Left lung (tissue), 10 donors: ENCODE measurements around the gene PARD6G. TPM values are rescaled to one million over a fixed set of nuclear protein-coding genes. Genes with fewer than 3 reads are reported as not detected.
A peak's percentile ranks its signal among the peaks of the same experiment; 100 is the strongest.

Source experiments
- ATAC-seq: fragments of 200-7000 bp; cut with Tn5 transposase; one replicate; pipeline ENCODE4 v1.9.1; 2020; ENCODE audit warnings: moderate library complexity
- DNase-seq, 4 donors: peaks; one replicate each; pipeline ENCODE4 v3.0.0-alpha.2; 2013 to 2020
- H3K27ac ChIP-seq, 2 donors: fragments of 200-600 bp; sonication (generic) in 1 of 2; one replicate each; pipeline versions ENCODE4 v1.5.0 to v1.8.0; 2020 to 2021
- H3K27me3 ChIP-seq, 2 donors: fragments of 200-600 bp; sonication (generic) in 1 of 2; one replicate each; pipeline versions ENCODE4 v1.5.0 to v1.8.0; 2020 to 2021
- H3K36me3 ChIP-seq, 2 donors: fragments of 200-600 bp; sonication (generic) in 1 of 2; one replicate each; pipeline versions ENCODE4 v1.5.0 to v1.8.0; 2020 to 2021
- H3K4me1 ChIP-seq, 2 donors: fragments of 200-600 bp; one replicate each; pipeline ENCODE4 v1.8.0; 2021
- H3K4me3 ChIP-seq, 2 donors: fragments of 200-600 bp; sonication (generic) in 1 of 2; one replicate each; pipeline versions ENCODE4 v1.5.0 to v1.8.0; 2020 to 2021; ENCODE audit warnings: mild to moderate bottlenecking in 1 of 2
- H3K9me3 ChIP-seq, 2 donors: fragments of 200-600 bp; sonication (generic) in 1 of 2; one replicate each; pipeline versions ENCODE4 v1.5.0 to v1.8.0; 2020 to 2021
- intact Hi-C, 2 donors: fragments of 100-400 bp; cut with DNase I; formaldehyde crosslinking; loops; one replicate each; pipeline versions ENCODE4 v1.11.2 to v1.14.2; 2022
- polyA plus RNA-seq, 6 donors: library from polyadenylated mRNA; unstranded; fragments of 120-200 nt; gene quantifications; one replicate each; pipeline ENCODE4 v1.2.1, GENCODE V29; 2013; ENCODE audit not compliant: insufficient read length in 6 of 6
- total RNA-seq, 2 donors: library from RNA; stranded (reverse); fragmentation: NEBNext Ultra II Directional; extraction: Animal tissue kit (Norgen Biotek cat#: 25700); gene quantifications; one replicate each; pipeline ENCODE4 v1.2.1, GENCODE V29; 2021
- TF ChIP-seq, protein P1 (sequence below), 2 donors: fragments of 200-600 bp; sonication (generic) in 1 of 2; IDR thresholded peaks; one replicate each; pipeline versions ENCODE4 v1.5.0 to v1.8.0; 2021; ENCODE audit warnings: antibody characterized with exemption in 2 of 2
- donor health status: DM: no; HTN: yes; CAD: no.
- donor health status: DM: no; HTN: no; CAD: no.

PARD6G gene
- total and polyA plus RNA-seq, 8 donors: 6.9 to 25.2 (median 19.8) TPM

GRCh38 chr18:80154293-80154692 lies 93.0 kb downstream of the PARD6G start:
- intact Hi-C loops: no loop called here
- Histone ChIP-seq H3K9me3 (no peaks in the 10 kb centered on the region), H3K27ac (no peak overlapping the region), H3K27me3 (peaks cover 0 to under 1% of the 10 kb centered on the region in 2 donors), H3K4me3 (no peak overlapping the region), H3K4me1 (peaks cover 0 to 5% of the 10 kb centered on the region in 2 donors), H3K36me3 (no peaks in the 10 kb centered on the region)
- DNase-seq (no peak), ATAC-seq (peak; percentile 33)
- TF ChIP-seq, protein P1, sequence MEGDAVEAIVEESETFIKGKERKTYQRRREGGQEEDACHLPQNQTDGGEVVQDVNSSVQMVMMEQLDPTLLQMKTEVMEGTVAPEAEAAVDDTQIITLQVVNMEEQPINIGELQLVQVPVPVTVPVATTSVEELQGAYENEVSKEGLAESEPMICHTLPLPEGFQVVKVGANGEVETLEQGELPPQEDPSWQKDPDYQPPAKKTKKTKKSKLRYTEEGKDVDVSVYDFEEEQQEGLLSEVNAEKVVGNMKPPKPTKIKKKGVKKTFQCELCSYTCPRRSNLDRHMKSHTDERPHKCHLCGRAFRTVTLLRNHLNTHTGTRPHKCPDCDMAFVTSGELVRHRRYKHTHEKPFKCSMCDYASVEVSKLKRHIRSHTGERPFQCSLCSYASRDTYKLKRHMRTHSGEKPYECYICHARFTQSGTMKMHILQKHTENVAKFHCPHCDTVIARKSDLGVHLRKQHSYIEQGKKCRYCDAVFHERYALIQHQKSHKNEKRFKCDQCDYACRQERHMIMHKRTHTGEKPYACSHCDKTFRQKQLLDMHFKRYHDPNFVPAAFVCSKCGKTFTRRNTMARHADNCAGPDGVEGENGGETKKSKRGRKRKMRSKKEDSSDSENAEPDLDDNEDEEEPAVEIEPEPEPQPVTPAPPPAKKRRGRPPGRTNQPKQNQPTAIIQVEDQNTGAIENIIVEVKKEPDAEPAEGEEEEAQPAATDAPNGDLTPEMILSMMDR (IDR thresholded peaks at IDR 0.05): peak in 1 of 2 donors; percentile 20

DNA sequence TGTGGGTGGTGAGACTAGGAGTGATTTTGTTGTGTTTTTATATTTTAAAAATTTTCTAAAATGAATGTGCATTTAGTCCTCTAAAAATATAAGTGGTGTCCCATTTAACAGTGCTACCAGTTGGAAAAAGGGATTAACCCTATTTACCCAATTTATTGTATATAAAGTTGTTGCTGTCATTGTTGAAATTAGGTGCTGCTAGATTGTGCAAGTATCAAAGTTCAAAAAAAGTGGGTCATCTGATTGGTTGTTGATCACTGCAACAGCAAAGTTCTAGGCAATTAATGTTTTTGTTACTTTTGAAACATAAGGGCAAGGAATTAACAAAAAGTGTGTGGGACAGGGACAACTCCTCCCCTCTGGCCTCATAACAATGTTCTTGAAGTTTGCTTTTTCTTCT lies 97.6 kb downstream of the PARD6G start:
- TF ChIP-seq, protein P1 (IDR thresholded peaks at IDR 0.05): no peak
- H3K27me3 ChIP-seq: no peaks in the 10 kb centered on the region
- H3K27ac ChIP-seq: no peak overlapping the region
- H3K4me3 ChIP-seq: no peak overlapping the region
- DNase-seq: no peak
- H3K4me1 ChIP-seq: peaks cover 0 to 11% of the 10 kb centered on the region in 2 donors
- ATAC-seq: no peak
- intact Hi-C loops: no loop called here
- no peaks in the 10 kb centered on the region for H3K36me3 ChIP-seq
- no peaks in the 10 kb centered on the region for H3K9me3 ChIP-seq

- H3K27ac ChIP-seq: peak overlapping the region; percentile 35 to 71
- TF ChIP-seq, protein P1 (IDR thresholded peaks at IDR 0.05): no peak
- intact Hi-C loops: no loop called here
Observed at GRCh38 chr18:80148326-80149199, 98.8 kb downstream of the PARD6G start.

DNA sequence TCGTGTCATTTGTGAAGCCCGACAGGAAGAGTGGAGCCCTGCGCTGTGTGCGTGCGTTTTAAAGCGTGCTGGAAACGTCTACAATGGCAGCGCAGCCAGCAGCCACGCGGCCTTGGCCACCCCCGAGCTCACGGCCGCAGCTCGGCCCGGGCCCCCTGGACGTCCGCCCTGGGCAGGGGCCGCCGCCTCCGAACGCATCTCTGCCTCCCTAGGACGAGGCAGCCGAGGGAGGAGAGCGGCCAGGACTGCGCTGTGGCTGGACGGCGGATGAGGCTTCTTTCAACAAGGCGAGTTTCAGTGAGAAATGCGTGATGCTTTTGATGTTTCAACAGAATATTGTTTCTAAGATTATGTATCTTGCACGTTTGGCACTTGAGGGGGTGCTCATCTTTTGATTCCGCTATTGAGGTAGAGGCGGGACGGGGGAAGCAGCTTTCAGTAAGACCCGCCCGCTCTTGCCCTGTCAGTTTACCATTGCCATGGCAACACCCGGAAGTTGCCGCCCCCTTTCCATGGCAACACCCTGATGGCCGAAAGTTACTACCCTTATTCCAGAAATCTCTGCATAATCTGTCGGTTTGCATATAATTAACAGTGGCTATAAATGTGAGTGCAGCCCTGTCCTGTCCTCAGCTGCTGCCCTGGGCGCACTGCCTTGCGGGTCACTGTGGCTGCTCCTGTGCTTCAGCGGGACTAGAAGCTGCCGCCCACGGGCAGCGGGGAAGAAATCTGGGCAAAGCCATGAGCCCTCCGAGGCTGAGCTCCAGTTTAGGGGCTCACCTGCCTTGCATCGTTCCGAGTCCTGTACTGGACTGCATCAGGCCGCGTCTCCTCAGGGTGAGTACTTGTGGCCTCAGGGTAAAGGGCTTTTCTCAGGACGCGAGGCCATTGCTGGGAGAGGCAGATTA lies 99.6 kb downstream of the PARD6G start:
- Histone ChIP-seq H3K27ac (peak overlapping the region; percentile 35 to 71), H3K9me3 (no peaks in the 10 kb centered on the region), H3K4me1 (peaks cover 0 to 11% of the 10 kb centered on the region in 2 donors), H3K27me3 (no peaks in the 10 kb centered on the region), H3K4me3 (peak overlapping the region; percentile 43 to 48), H3K36me3 (no peaks in the 10 kb centered on the region)
- ATAC-seq (peak; percentile 93), DNase-seq (peak; percentile 80 to 90 (median 88))
- intact Hi-C loops: no loop called here
- TF ChIP-seq, protein P1 (IDR thresholded peaks at IDR 0.05): no peak

More at GRCh38 chr18:80148326-80149199, 98.8 kb downstream of the PARD6G start:
- DNase-seq (peak in 2 of 4 donors; percentile 17 to 55), ATAC-seq (peak; percentile 50)
- Histone ChIP-seq H3K36me3 (no peaks in the 10 kb centered on the region), H3K9me3 (no peaks in the 10 kb centered on the region), H3K4me1 (peaks cover 0 to 11% of the 10 kb centered on the region in 2 donors), H3K4me3 (peak overlapping the region; percentile 43 to 48), H3K27me3 (no peaks in the 10 kb centered on the region)
